OCI-LY1 (cell line): Measurements from ENCODE around the gene ZNF541.

Experiments used
- H2AFZ ChIP-seq: fragments of 200-600 bp; sonication (generic), shearing (Covaris generic); 2 replicates; pipeline ENCODE4 v1.6.0; 2014; ENCODE audit warnings: antibody characterized with exemption, mild to moderate bottlenecking, low read length
- H3F3A ChIP-seq: fragments of 200-600 bp; sonication (generic), shearing (Covaris generic); 2 replicates; pipeline ENCODE4 v1.6.0; 2014; ENCODE audit warnings: mild to moderate bottlenecking, antibody characterized with exemption, low read length, moderate library complexity; ENCODE audit not compliant: insufficient read depth
- H3K27ac ChIP-seq: fragments of 200-600 bp; sonication (generic); 2 replicates; pipeline ENCODE4 v1.5.1; 2014; ENCODE audit warnings: low read length, mixed run types, mild to moderate bottlenecking, low read depth; ENCODE audit not compliant: poor library complexity, severe bottlenecking
- H3K27me3 ChIP-seq: fragments of 200-600 bp; sonication (generic); 2 replicates; pipeline ENCODE4 v1.6.0; 2014; ENCODE audit warnings: antibody characterized with exemption, mild to moderate bottlenecking, low read length, moderate library complexity; ENCODE audit not compliant: insufficient read depth
- H3K36me3 ChIP-seq: fragments of 200-600 bp; sonication (generic); 2 replicates; pipeline ENCODE4 v1.6.1; 2014; ENCODE audit warnings: mild to moderate bottlenecking, antibody characterized with exemption, low read length, moderate library complexity, mixed read lengths; ENCODE audit not compliant: insufficient read depth
- H3K4me1 ChIP-seq: fragments of 200-600 bp; sonication (generic); 2 replicates; pipeline ENCODE4 v1.5.1; 2014; ENCODE audit warnings: mild to moderate bottlenecking, low read length, moderate library complexity; ENCODE audit not compliant: insufficient read depth, severe bottlenecking
- H3K4me2 ChIP-seq: fragments of 200-600 bp; sonication (generic), shearing (Covaris generic); 2 replicates; pipeline ENCODE4 v1.6.1; 2014; ENCODE audit warnings: low read length
- H3K4me3 ChIP-seq: fragments of 200-600 bp; sonication (generic); 2 replicates; pipeline ENCODE4 v1.5.1; 2014; ENCODE audit warnings: low read length, low read depth, mild to moderate bottlenecking, mixed read lengths; ENCODE audit not compliant: poor library complexity, severe bottlenecking
- H3K79me2 ChIP-seq: fragments of 200-600 bp; shearing (Covaris generic); 2 replicates; pipeline ENCODE4 v1.6.1; 2016; ENCODE audit warnings: mixed run types, low read length, mixed read lengths; ENCODE audit not compliant: insufficient read depth
- H3K9ac ChIP-seq: fragments of 200-600 bp; sonication (generic), shearing (Covaris generic); 2 replicates; pipeline ENCODE4 v1.6.1; 2014; ENCODE audit warnings: mild to moderate bottlenecking, low read length, mixed read lengths
- H3K9me2 ChIP-seq: fragments of 200-600 bp; sonication (generic), shearing (Covaris generic); 2 replicates; pipeline ENCODE4 v1.6.1; 2014; ENCODE audit warnings: low read depth, mild to moderate bottlenecking, low read length, mixed read lengths
- H3K9me3 ChIP-seq: fragments of 200-600 bp; shearing (Covaris generic); 2 replicates; pipeline ENCODE4 v1.6.1; 2014; ENCODE audit warnings: low read length, mixed read lengths
- H4K20me1 ChIP-seq: fragments of 200-600 bp; sonication (generic), shearing (Covaris generic); 2 replicates; pipeline ENCODE4 v1.6.0; 2016; ENCODE audit warnings: mild to moderate bottlenecking, low read length; ENCODE audit not compliant: insufficient read depth
- EZH2 ChIP-seq: fragments of 200-600 bp; sonication (generic), shearing (Covaris generic); IDR thresholded peaks from 2 replicates; pipeline ENCODE4 v1.8.0; 2017; ENCODE audit warnings: borderline replicate concordance, mixed run types, mild to moderate bottlenecking, antibody characterized with exemption, low read length, moderate library complexity, mixed read lengths
- TF ChIP-seq, protein P1 (sequence below): fragments of 200-600 bp; sonication (generic), shearing (Covaris generic); IDR thresholded peaks from 2 replicates; pipeline ENCODE4 v1.5.1; 2017; ENCODE audit warnings: mild to moderate bottlenecking, antibody characterized with exemption, low read length, moderate library complexity, mixed read lengths

Gene ZNF541

DNA sequence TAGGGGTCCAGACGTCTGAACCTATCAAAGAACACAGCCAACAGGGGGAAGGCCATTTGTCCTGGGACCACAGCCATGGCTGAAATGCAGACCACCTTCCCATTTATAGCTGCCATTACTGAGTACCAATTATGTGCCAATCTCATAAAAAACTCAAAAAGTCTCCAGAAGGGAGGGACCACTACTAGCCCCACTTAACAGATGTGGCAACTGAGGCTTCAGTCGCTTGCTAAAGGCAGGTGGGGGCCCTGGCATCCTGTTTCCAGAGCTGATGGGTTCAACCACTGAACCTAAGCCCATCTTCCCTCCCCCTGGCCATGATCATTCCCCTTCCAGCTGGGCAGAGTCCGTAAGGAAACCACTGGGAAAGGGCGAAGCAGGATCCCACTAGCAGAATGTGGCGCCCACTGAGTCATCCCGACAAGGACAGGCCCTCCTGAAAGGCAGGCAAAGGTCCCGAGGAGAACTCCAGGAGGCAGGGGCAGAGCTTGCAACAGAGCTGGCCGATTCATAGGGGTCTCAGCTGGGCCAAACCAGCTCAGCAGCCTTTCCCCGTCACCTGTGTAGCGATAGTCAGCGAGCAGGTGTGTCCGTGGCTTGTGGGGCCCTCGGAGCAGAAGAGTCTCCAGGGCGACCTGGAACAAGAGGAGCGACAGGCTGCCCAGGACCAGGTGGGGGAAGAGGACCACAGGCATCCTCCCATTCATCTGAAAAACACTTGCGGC lies 43.8 kb downstream of the ZNF541 start:
- Histone ChIP-seq H3K9me2 (no peaks in the 10 kb centered on the region), H3K79me2 (no peaks in the 10 kb centered on the region), H3K4me3 (no peak overlapping the region), H3K27me3 (peaks cover 5% of the 10 kb centered on the region; the same call in 1 of the 2 replicates), H3F3A (no peaks in the 10 kb centered on the region), H3K4me1 (no peaks in the 10 kb centered on the region), H3K9ac (no peak overlapping the region), H3K36me3 (no peaks in the 10 kb centered on the region), H3K27ac (no peak overlapping the region), H3K9me3 (no peaks in the 10 kb centered on the region), H4K20me1 (no peaks in the 10 kb centered on the region), H2AFZ (no peak overlapping the region), H3K4me2 (no peak overlapping the region)
- TF ChIP-seq, protein P1, sequence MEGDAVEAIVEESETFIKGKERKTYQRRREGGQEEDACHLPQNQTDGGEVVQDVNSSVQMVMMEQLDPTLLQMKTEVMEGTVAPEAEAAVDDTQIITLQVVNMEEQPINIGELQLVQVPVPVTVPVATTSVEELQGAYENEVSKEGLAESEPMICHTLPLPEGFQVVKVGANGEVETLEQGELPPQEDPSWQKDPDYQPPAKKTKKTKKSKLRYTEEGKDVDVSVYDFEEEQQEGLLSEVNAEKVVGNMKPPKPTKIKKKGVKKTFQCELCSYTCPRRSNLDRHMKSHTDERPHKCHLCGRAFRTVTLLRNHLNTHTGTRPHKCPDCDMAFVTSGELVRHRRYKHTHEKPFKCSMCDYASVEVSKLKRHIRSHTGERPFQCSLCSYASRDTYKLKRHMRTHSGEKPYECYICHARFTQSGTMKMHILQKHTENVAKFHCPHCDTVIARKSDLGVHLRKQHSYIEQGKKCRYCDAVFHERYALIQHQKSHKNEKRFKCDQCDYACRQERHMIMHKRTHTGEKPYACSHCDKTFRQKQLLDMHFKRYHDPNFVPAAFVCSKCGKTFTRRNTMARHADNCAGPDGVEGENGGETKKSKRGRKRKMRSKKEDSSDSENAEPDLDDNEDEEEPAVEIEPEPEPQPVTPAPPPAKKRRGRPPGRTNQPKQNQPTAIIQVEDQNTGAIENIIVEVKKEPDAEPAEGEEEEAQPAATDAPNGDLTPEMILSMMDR, result no peak
- TF ChIP-seq EZH2, result no peak

DNA sequence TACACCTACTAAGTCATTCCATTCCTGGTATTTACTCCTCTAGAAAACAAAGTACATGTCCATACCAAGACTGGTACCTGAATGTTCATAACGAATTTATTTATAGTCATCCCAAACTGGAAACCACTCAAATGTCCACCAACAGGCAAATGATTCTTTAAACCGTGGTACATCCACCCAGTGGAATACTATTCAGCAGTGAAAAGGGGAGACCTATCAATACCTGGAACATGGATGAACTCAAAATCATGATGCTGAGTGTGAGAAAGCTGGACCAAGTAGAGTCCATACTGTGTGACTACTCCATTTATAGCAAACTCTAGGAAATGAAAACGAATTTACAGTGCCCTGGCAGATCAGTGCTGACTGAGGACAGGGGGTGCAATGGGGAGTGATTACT lies 46.1 kb downstream of the ZNF541 start:
- H4K20me1 ChIP-seq, result no peaks in the 10 kb centered on the region
- no peaks in the 10 kb centered on the region for H3K9me2 ChIP-seq
- H3K27ac ChIP-seq, result no peak overlapping the region
- no peaks in the 10 kb centered on the region for H3K36me3 ChIP-seq
- H2AFZ ChIP-seq, result no peak overlapping the region
- no peak overlapping the region for H3K4me3 ChIP-seq
- no peak overlapping the region for H3K9ac ChIP-seq
- no peak overlapping the region for H3K4me2 ChIP-seq
- H3K9me3 ChIP-seq, result no peaks in the 10 kb centered on the region
- no peaks in the 10 kb centered on the region for H3K79me2 ChIP-seq
- H3K4me1 ChIP-seq, result no peaks in the 10 kb centered on the region
- TF ChIP-seq EZH2, result no peak
- TF ChIP-seq, protein P1, result no peak
- peaks cover 5% of the 10 kb centered on the region; the same call in 1 of the 2 replicates for H3K27me3 ChIP-seq
- no peaks in the 10 kb centered on the region for H3F3A ChIP-seq

DNA sequence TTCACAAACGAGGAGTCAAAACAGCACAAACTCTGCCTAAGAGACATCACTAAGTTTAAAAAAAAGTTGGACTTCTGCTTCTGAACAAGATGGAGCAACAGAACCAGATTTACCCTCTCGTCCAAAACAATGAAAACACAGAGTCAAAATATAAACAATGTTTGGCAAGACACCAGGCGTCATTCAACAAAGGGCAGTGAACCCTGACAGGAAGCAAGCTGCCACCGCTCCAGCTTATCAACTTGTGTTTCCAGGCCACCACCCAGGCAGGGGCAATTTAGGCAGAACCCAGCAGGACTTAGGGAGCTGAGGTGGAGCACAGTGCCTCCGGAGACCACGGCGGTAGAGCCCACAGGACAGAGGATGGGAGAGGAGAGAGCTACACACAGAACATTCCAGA lies 49.5 kb downstream of the ZNF541 start:
- no peaks in the 10 kb centered on the region for H3F3A ChIP-seq
- no peak overlapping the region for H2AFZ ChIP-seq
- no peaks in the 10 kb centered on the region for H4K20me1 ChIP-seq
- no peaks in the 10 kb centered on the region for H3K9me3 ChIP-seq
- no peaks in the 10 kb centered on the region for H3K79me2 ChIP-seq
- H3K9ac ChIP-seq, result no peak overlapping the region
- no peaks in the 10 kb centered on the region for H3K9me2 ChIP-seq
- no peak overlapping the region for H3K27ac ChIP-seq
- H3K27me3 ChIP-seq, result no peaks in the 10 kb centered on the region; the same call in 1 of the 2 replicates
- no peak for TF ChIP-seq EZH2
- TF ChIP-seq, protein P1, result no peak
- H3K36me3 ChIP-seq, result no peaks in the 10 kb centered on the region
- no peak overlapping the region for H3K4me2 ChIP-seq
- peaks cover 3% of the 10 kb centered on the region for H3K4me1 ChIP-seq
- no peak overlapping the region for H3K4me3 ChIP-seq
